A549 (cell line): Measurements from ENCODE around the gene TOMM20. TPM values are rescaled to one million over a fixed set of nuclear protein-coding genes. Genes with fewer than 3 reads are reported as not detected.
A peak's percentile ranks its signal among the peaks of the same experiment; 100 is the strongest.

Source experiments
- ATAC-seq, 2 experiments: fragments of 200-7000 bp in 1 of 2; fragments of >200 bp in 1 of 2; cut with Nextera tagmentation in 1 of 2; cut with Tn5 transposase in 1 of 2; 3 replicates each; pipeline versions ENCODE4 v1.8.0 to v1.9.1; 2018 to 2020; ENCODE audit warnings: mild to moderate bottlenecking in 1 of 2, moderate library complexity in 1 of 2
- CTCF ChIA-PET: fragments of 300-600 bp; sonication (Branson Sonifier 250); formaldehyde crosslinking; extraction: SDS; loops from one replicate; lab custom pipeline; 2021; ENCODE audit warnings: antibody characterized with exemption, inconsistent platforms; lab: Yijun Ruan, JAX
- POLR2A ChIA-PET: fragments of 350-600 bp; formaldehyde crosslinking; extraction: SDS; loops from one replicate; lab custom pipeline; 2021; ENCODE audit warnings: antibody characterized with exemption, inconsistent platforms; lab: Yijun Ruan, JAX
- DNase-seq, 2 experiments: peaks; one replicate each; pipeline versions ENCODE4 v3.0.0 to v3.0.0-alpha.2; 2011 to 2016; ENCODE audit warnings: low read depth in 1 of 2, low spot score in 1 of 2
- FAIRE-seq: peaks from 2 replicates; lab custom pipeline; 2011; peaks lifted over from hg19 to GRCh38; lab: Jason Lieb, UNC
- H3K27ac ChIP-seq, 2 experiments: fragments of >200 bp; sonication (Bioruptor Twin); formaldehyde crosslinking; 3 replicates each; pipeline ENCODE4 v1.5.1; 2016 to 2017
- H3K4me1 ChIP-seq: fragments of >200 bp; sonication (Bioruptor Twin); formaldehyde crosslinking; 3 replicates; pipeline ENCODE4 v1.6.1; 2016
- H3K4me2 ChIP-seq: fragments of >200 bp; sonication (Bioruptor Twin); formaldehyde crosslinking; 3 replicates; pipeline ENCODE4 v1.6.1; 2016
- H3K4me3 ChIP-seq: fragments of >200 bp; sonication (Bioruptor Twin); formaldehyde crosslinking; 3 replicates; pipeline ENCODE4 v1.5.1; 2016
- H3K9me3 ChIP-seq: fragments of >200 bp; sonication (Bioruptor Twin); formaldehyde crosslinking; 3 replicates; pipeline ENCODE4 v1.6.1; 2016
- BHLHE40 ChIP-seq: IDR thresholded peaks from 2 replicates; pipeline ENCODE4 v1.6.1; 2012; ENCODE audit warnings: low read depth, low read length, inconsistent platforms
- EHF ChIP-seq: fragments of 250-450 bp; sonication (Bioruptor Pico); IDR thresholded peaks from 2 replicates; pipeline ENCODE4 v1.5.0; 2020; ENCODE audit warnings: mild to moderate bottlenecking
- EP300 ChIP-seq, 2 experiments: fragments of >200 bp; sonication (Bioruptor Twin); formaldehyde crosslinking; IDR thresholded peaks; 2 replicates in 1 of 2; 3 replicates in 1 of 2; pipeline ENCODE4 v1.6.1; 2016 to 2017
- ESRRA ChIP-seq: fragments of 150-350 bp; IDR thresholded peaks from 2 replicates; pipeline ENCODE4 v1.6.1; 2014; ENCODE audit warnings: mild to moderate bottlenecking, low read length, borderline replicate concordance
- FOSL2 ChIP-seq, 2 experiments: fragments of 450-650 bp in 1 of 2; fragments of >200 bp in 1 of 2; sonication (Bioruptor Twin) in 1 of 2; formaldehyde crosslinking; IDR thresholded peaks; 2 replicates each; pipeline versions ENCODE4 v1.5.0 to v1.6.1; 2016 to 2020; ENCODE audit warnings: mild to moderate bottlenecking in 1 of 2, moderate library complexity in 1 of 2
- FOXS1 ChIP-seq: fragments of 250-450 bp; sonication (Bioruptor Pico); IDR thresholded peaks from 2 replicates; pipeline ENCODE4 v1.5.0; 2020; ENCODE audit warnings: mild to moderate bottlenecking, moderate library complexity
- GATA3 ChIP-seq: IDR thresholded peaks from 2 replicates; pipeline ENCODE4 v1.6.1; 2012; ENCODE audit warnings: borderline replicate concordance
- HEYL ChIP-seq: fragments of 250-450 bp; sonication (Bioruptor Pico); IDR thresholded peaks from 2 replicates; pipeline ENCODE4 v1.8.0; 2021; ENCODE audit warnings: mild to moderate bottlenecking, moderate library complexity
- HOXA7 ChIP-seq: fragments of 250-450 bp; sonication (Bioruptor Pico); IDR thresholded peaks from 2 replicates; pipeline ENCODE4 v1.5.0; 2020; ENCODE audit warnings: mild to moderate bottlenecking, moderate library complexity
- HOXB5 ChIP-seq: fragments of 250-450 bp; sonication (Bioruptor Pico); IDR thresholded peaks from 2 replicates; pipeline ENCODE4 v1.5.0; 2020; ENCODE audit warnings: mild to moderate bottlenecking, moderate library complexity
- MAFK ChIP-seq: fragments of 450-650 bp; IDR thresholded peaks from 2 replicates; pipeline ENCODE4 v1.6.1; 2014; ENCODE audit not compliant: partially characterized antibody
- NFE2L2 ChIP-seq: fragments of 150-350 bp; conservative IDR thresholded peaks from 2 replicates; pipeline ENCODE4 v1.6.1; 2014; ENCODE audit warnings: low read length
- NPAS2 ChIP-seq: fragments of 250-450 bp; sonication (Bioruptor Pico); IDR thresholded peaks from 2 replicates; pipeline ENCODE4 v1.8.0; 2022; ENCODE audit warnings: mild to moderate bottlenecking, moderate library complexity, borderline replicate concordance
- PHF8 ChIP-seq: fragments of 200-600 bp; sonication (generic); IDR thresholded peaks from 2 replicates; pipeline ENCODE4 v1.6.1; 2016; ENCODE audit warnings: low read depth, mild to moderate bottlenecking, antibody characterized with exemption, moderate library complexity, borderline replicate concordance
- POLR2A ChIP-seq: IDR thresholded peaks from 2 replicates; pipeline ENCODE4 v1.6.1; 2012; ENCODE audit warnings: mild to moderate bottlenecking, low read length
- POLR2AphosphoS2 ChIP-seq: conservative IDR thresholded peaks from 2 replicates; pipeline ENCODE4 v1.6.1; 2012; ENCODE audit warnings: low read length, improper control_type of control experiment, inconsistent platforms
- RAD21 ChIP-seq, 2 experiments: fragments of >200 bp in 1 of 2; sonication (Bioruptor Twin) in 1 of 2; formaldehyde crosslinking in 1 of 2; IDR thresholded peaks in 1 of 2; conservative IDR thresholded peaks in 1 of 2; 2 replicates in 1 of 2; 3 replicates in 1 of 2; pipeline ENCODE4 v1.6.1; 2012 to 2018; ENCODE audit warnings: inconsistent platforms in 1 of 2
- RARB ChIP-seq: fragments of 250-450 bp; sonication (Bioruptor Pico); IDR thresholded peaks from 2 replicates; pipeline ENCODE4 v1.8.0; 2021; ENCODE audit warnings: mild to moderate bottlenecking, moderate library complexity
- RCOR1 ChIP-seq: fragments of 150-350 bp; IDR thresholded peaks from 2 replicates; pipeline ENCODE4 v1.6.1; 2014; ENCODE audit warnings: antibody characterized with exemption, low read length, low read depth
- ZFP36 ChIP-seq: fragments of 450-650 bp; IDR thresholded peaks from 2 replicates; pipeline ENCODE4 v1.6.1; 2014; ENCODE audit warnings: borderline replicate concordance; ENCODE audit not compliant: partially characterized antibody
- ZSCAN20 ChIP-seq: fragments of 250-450 bp; sonication (Bioruptor Pico); IDR thresholded peaks from 2 replicates; pipeline ENCODE4 v1.8.0; 2022; ENCODE audit warnings: mild to moderate bottlenecking, moderate library complexity
- WGBS: methylation state at CpG from one replicate; pipeline ENCODE4 v1.1.6; 2017; ENCODE audit errors: missing lambda C conversion rate; 5-methylcytosine and 5-hydroxymethylcytosine counted together
- polyA plus RNA-seq, 4 experiments: library from polyadenylated mRNA; depleted of rRNA in 3 of 4; stranded (reverse); fragments of >200 nt; fragmentation: RNase III in 1 of 4; extraction: RNeasy Plus Mini Kit Qiagen cat#74134 plus additional on column Dnase treatment in 1 of 4; gene quantifications; 2 replicates in 3 of 4; 3 replicates in 1 of 4; pipeline ENCODE4 v1.2.3, GENCODE V29; 2011 to 2017
- TF ChIP-seq, protein P1 (sequence below): fragments of 250-450 bp; sonication (Bioruptor Pico); IDR thresholded peaks from 2 replicates; pipeline ENCODE4 v1.5.0; 2021; ENCODE audit warnings: mild to moderate bottlenecking, moderate library complexity, borderline replicate concordance
- TF ChIP-seq, protein P2 (sequence below): IDR thresholded peaks from 2 replicates; pipeline ENCODE4 v1.6.1; 2012; ENCODE audit warnings: low read depth, borderline replicate concordance
- TF ChIP-seq, protein P3 (sequence below): fragments of 450-650 bp; IDR thresholded peaks from 2 replicates; pipeline ENCODE4 v1.6.1; 2014; ENCODE audit warnings: antibody characterized with exemption
- TF ChIP-seq, protein P4 (sequence below): fragments of 250-450 bp; sonication (Bioruptor Pico); IDR thresholded peaks from 2 replicates; pipeline ENCODE4 v1.5.0; 2020; ENCODE audit warnings: low read depth, mild to moderate bottlenecking, moderate library complexity
- TF ChIP-seq, protein P5 (sequence below): fragments of >200 bp; sonication (Bioruptor Twin); formaldehyde crosslinking; IDR thresholded peaks from 3 replicates; pipeline ENCODE4 v1.6.1; 2016

The TOMM20 gene
- polyA plus RNA-seq, 2 of the 4 experiments (the other 2 are of a cell fraction), result 112 to 122 TPM

DNA sequence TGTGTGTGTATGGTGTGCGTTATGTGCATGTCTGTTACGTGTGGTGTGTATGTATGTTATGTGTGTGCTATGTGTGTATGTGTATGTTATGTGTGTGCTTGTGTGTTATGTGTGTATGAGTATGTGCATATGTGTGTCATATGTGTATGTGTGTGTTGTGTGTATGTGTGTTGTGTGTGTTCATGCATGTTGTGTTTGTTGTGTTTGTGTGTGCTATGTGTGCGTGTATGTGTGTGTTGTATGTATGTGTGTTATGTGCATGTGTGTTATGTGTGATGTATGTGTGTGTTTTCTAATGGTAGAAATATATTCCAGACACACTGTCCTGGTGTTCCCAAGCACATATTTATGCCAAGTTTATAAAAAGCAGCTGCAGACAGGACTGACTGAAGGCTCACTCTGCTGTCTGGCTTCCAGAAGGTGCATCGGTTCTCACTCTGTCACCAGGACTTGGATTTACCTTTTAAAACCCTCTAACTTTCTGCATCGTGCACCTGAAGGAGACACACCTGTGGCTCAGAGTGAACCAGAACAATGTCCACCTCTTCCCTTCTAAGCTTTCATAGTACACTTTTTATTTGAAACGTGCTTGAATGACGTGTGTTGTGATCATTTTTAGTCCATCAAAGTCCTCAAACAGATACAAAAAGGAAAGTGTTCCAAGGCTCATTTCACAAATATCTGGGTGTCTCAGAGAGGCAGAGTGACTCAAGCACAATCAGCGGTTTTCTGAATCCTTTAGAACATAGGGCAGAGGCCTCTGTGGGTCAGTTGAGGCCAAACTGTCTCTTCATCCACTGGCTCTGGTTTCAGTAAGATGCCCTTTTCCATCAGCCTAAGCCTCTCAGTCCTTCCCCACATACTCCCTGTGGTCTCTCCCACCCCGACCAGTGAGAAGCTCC lies 49.9 kb downstream of the TOMM20 start:
- DNase-seq, result peak; percentile 27 to 29
- POLR2A ChIA-PET, result interaction anchor here (1.1 kb wide), 1 partner anchor 467 kb away, joined by 7 read pairs; no protein-coding TSS in a partner anchor
- peak overlapping the region; percentile 61 for H3K4me2 ChIP-seq

DNA sequence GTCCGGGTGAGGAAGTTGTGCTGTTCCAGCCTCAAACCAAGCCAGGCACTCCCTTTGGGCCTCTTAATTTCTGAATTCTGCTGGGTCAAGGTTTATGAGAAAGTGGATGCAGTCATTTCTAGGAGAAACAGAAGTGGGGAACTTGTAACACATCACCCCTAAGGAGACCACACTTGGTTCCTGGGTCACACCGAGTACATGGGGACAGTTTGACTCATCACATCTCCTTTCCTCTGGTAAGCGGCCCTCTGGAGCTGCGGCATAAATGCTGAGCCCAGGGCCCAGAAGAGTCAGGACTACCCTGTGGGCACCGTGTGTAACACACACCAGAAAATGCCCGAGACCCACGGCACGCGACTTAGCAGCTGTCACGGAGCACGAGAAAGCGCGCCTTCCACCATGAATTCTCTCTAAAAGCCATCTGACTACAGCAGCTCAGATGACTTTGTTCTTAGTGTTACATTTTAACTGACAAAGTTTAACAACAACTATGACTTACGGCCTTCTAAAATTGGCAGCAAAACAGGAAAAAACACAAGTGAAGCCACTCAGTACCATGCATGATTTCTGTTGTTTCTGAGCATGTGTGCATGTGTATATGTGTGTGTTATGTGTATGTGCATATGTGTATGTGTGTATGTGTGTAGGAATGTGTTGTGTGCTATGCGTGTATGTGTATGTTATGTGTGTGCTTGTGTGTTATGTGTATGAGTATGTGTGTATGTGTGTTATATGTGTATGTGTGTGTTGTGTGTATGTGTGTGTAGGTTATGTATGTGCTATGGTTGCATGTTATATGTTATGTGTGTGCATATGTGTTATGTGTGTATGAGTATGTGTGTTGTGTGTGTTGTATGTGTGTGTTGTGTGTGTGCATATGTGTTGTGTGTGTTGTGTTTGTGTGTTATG lies 50.8 kb downstream of the TOMM20 start:
- TF ChIP-seq, protein P1, sequence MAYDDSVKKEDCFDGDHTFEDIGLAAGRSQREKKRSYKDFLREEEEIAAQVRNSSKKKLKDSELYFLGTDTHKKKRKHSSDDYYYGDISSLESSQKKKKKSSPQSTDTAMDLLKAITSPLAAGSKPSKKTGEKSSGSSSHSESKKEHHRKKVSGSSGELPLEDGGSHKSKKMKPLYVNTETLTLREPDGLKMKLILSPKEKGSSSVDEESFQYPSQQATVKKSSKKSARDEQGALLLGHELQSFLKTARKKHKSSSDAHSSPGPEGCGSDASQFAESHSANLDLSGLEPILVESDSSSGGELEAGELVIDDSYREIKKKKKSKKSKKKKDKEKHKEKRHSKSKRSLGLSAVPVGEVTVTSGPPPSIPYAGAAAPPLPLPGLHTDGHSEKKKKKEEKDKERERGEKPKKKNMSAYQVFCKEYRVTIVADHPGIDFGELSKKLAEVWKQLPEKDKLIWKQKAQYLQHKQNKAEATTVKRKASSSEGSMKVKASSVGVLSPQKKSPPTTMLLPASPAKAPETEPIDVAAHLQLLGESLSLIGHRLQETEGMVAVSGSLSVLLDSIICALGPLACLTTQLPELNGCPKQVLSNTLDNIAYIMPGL (CRISPR knock-in tag), result no peak
- TF ChIP-seq RAD21 (conservative IDR thresholded peaks at IDR 0.05 in 1 of 2, IDR thresholded peaks at IDR 0.05 in 1 of 2) (no peak), NFE2L2 (no peak), POLR2A (no peak), PHF8 (no peak), RCOR1 (no peak), ESRRA (no peak), HOXA7 (CRISPR knock-in tag) (no peak), GATA3 (no peak), HEYL (CRISPR knock-in tag) (no peak), ZFP36 (no peak)
- TF ChIP-seq, protein P2, sequence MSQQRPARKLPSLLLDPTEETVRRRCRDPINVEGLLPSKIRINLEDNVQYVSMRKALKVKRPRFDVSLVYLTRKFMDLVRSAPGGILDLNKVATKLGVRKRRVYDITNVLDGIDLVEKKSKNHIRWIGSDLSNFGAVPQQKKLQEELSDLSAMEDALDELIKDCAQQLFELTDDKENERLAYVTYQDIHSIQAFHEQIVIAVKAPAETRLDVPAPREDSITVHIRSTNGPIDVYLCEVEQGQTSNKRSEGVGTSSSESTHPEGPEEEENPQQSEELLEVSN, result no peak
- H3K4me3 ChIP-seq, result no peak overlapping the region
- H3K27ac ChIP-seq, result peak overlapping the region; percentile 97 to 98
- ChIA-PET CTCF (interaction anchor here (0.5 to 1.1 kb wide), 2 partner anchors 186 to 354 kb away, joined by 3 read pairs; no protein-coding TSS in a partner anchor), POLR2A (no interaction called here)
- FAIRE-seq, result no peak
- DNase-seq, result peak in 1 of 2 experiments; percentile 40
- H3K4me1 ChIP-seq, result peaks cover 78% of the 10 kb centered on the region
- 90% methylated on average over 15 of the region's 15 CpGs for WGBS
- no peak overlapping the region for H3K4me2 ChIP-seq
- H3K9me3 ChIP-seq, result no peaks in the 10 kb centered on the region
- no peak for ATAC-seq

More for the DNA sequence above, 49.9 kb downstream of the TOMM20 start:
- Histone ChIP-seq H3K4me3 (no peak overlapping the region), H3K27ac (peak overlapping the region; percentile 97 to 98), H3K4me1 (peaks cover 80% of the 10 kb centered on the region), H3K9me3 (no peaks in the 10 kb centered on the region)
- CTCF ChIA-PET, result interaction anchor here (0.5 to 1.6 kb wide), 9 partner anchors 10 to 592 kb away, joined by 3 to 5 read pairs (median 3); no protein-coding TSS in a partner anchor
- FAIRE-seq (no peak), ATAC-seq (no peak)
- WGBS, result 62% methylated on average over 9 of the region's 9 CpGs
- no peak for TF ChIP-seq FOXS1
- TF ChIP-seq RARB (CRISPR knock-in tag), result no peak
- TF ChIP-seq EP300 (IDR thresholded peaks at IDR 0.05), result no peak
- no peak for TF ChIP-seq BHLHE40
- TF ChIP-seq GATA3, result no peak
- TF ChIP-seq FOSL2 (IDR thresholded peaks at IDR 0.05), result no peak
- peak; percentile 2; the same call in 1 of the 2 replicates for TF ChIP-seq FOSL2 (CRISPR knock-in tag; IDR thresholded peaks at IDR 0.05)
- peak; percentile 2 for TF ChIP-seq MAFK
- no peak for TF ChIP-seq HOXA7 (CRISPR knock-in tag)
- no peak for TF ChIP-seq NPAS2 (CRISPR knock-in tag)
- no peak for TF ChIP-seq HOXB5 (CRISPR knock-in tag)
- no peak for TF ChIP-seq POLR2AphosphoS2
- TF ChIP-seq ZSCAN20 (CRISPR knock-in tag), result no peak
- TF ChIP-seq EHF (CRISPR knock-in tag), result peak; percentile 37; the same call in 1 of the 2 replicates
- TF ChIP-seq, protein P3, sequence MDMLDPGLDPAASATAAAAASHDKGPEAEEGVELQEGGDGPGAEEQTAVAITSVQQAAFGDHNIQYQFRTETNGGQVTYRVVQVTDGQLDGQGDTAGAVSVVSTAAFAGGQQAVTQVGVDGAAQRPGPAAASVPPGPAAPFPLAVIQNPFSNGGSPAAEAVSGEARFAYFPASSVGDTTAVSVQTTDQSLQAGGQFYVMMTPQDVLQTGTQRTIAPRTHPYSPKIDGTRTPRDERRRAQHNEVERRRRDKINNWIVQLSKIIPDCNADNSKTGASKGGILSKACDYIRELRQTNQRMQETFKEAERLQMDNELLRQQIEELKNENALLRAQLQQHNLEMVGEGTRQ, result no peak
- TF ChIP-seq, protein P4, sequence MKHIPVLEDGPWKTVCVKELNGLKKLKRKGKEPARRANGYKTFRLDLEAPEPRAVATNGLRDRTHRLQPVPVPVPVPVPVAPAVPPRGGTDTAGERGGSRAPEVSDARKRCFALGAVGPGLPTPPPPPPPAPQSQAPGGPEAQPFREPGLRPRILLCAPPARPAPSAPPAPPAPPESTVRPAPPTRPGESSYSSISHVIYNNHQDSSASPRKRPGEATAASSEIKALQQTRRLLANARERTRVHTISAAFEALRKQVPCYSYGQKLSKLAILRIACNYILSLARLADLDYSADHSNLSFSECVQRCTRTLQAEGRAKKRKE, result no peak
- TF ChIP-seq, protein P5, sequence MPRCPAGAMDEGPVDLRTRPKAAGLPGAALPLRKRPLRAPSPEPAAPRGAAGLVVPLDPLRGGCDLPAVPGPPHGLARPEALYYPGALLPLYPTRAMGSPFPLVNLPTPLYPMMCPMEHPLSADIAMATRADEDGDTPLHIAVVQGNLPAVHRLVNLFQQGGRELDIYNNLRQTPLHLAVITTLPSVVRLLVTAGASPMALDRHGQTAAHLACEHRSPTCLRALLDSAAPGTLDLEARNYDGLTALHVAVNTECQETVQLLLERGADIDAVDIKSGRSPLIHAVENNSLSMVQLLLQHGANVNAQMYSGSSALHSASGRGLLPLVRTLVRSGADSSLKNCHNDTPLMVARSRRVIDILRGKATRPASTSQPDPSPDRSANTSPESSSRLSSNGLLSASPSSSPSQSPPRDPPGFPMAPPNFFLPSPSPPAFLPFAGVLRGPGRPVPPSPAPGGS, result no peak
